Measurements from ENCODE around the gene DNMT3A.

The DNMT3A gene

DNA sequence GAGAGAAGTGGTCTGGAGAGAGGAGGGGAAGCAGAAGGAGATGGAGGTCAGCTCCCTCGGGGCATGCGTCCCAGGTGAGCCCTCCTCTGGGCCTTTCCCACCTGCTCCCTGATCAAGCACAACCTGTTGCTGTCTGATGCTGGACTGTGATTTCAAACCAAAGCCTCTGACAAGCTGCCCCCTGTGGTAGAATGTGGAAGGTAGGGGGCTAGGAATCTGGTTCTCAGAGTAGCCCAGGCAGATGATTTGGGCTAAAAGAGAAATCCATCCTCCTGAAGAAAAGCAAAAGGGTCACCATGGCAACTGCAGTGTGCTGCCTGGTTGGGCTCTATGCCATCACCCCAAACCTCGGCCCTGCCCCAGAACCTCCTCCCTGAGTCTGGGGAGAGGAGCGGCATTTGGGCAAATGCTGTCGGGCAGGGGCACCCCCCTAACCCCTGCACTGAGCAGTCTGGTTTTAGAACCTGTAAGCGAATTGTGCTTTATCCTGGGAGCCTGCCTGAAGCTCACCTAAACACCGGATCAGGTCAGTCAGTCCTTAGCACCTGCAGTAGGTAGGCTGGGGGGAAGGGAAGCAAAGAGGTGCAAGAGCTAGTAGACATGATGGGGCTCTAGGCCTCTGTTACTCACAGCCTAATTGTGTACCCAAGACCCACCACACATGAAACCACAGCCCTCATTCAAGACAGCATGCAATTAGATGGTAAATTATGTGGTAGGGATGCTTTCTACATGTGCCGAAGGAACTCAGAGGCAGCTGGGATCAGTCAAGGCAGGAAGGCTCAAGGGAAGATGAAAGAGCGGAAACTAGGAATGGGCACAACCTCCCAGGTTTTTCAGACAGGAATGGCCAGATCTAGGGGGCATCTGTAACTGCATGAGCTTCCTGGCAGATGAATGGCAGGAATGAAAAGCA lies 83.5 kb downstream of the DNMT3A start:
- H3K4me3 ChIP-seq (ENCODE audit: control insufficient read depth, low read depth, low read length), result no peak overlapping the region
- TF ChIP-seq, protein P1, sequence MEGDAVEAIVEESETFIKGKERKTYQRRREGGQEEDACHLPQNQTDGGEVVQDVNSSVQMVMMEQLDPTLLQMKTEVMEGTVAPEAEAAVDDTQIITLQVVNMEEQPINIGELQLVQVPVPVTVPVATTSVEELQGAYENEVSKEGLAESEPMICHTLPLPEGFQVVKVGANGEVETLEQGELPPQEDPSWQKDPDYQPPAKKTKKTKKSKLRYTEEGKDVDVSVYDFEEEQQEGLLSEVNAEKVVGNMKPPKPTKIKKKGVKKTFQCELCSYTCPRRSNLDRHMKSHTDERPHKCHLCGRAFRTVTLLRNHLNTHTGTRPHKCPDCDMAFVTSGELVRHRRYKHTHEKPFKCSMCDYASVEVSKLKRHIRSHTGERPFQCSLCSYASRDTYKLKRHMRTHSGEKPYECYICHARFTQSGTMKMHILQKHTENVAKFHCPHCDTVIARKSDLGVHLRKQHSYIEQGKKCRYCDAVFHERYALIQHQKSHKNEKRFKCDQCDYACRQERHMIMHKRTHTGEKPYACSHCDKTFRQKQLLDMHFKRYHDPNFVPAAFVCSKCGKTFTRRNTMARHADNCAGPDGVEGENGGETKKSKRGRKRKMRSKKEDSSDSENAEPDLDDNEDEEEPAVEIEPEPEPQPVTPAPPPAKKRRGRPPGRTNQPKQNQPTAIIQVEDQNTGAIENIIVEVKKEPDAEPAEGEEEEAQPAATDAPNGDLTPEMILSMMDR (conservative IDR thresholded peaks at IDR 0.05; ENCODE audit: control insufficient read depth, insufficient read depth, low read depth, low read length), result no peak
- DNase-seq (ENCODE audit: low read depth), result no peak

DNA sequence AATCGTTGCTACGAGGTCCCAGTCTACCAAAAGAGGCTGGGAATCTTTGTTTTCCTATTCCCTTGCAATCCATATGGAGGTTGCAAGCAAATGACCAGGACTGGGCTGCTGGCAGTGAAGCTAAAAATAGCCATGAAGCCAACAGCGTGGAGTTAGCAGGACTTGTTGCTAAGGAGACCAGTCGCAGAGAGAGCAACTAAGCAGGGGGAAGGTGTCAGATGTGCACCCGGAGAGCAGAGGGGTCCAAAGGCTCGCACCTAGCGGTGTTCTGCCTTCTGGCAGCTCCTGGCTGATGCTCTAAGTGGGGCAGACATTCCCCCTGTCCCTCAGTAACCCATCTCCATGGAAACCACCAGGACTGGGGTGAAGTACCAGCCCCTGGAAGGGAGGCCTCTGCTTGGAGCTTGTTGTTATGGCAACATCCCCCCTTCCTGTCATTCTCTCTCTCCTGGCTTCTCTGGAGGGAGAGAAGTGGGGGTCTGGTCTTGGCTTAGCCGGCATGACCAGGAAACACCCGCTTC lies 84.6 kb downstream of the DNMT3A start:
- TF ChIP-seq, protein P1 (conservative IDR thresholded peaks at IDR 0.05; ENCODE audit: control insufficient read depth, insufficient read depth, low read depth, low read length), result no peak
- H3K4me3 ChIP-seq (ENCODE audit: control insufficient read depth, low read depth, low read length), result no peak overlapping the region
- no peak for DNase-seq (ENCODE audit: low read depth)

DNA sequence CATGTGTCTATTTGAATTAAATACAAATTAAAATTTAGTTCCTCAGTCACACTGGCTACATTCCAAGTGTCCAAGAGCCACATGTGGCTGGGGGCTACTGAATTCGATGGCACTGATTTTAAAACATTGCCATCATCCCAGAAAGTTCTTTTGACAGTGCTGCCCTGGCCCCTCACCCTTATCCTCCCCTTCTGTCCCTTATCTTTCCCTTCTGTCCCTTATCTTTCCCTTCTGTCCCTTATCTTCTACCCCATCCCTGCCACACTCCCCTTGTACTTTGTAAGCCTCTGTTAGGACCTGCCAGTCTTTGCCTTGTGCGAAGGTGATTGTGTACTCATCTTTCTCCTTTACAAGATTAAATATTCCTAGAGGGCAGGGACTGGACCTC lies 85.2 kb downstream of the DNMT3A start:
- TF ChIP-seq, protein P1 (conservative IDR thresholded peaks at IDR 0.05; ENCODE audit: control insufficient read depth, insufficient read depth, low read depth, low read length), result no peak
- H3K4me3 ChIP-seq (ENCODE audit: control insufficient read depth, low read depth, low read length), result no peak overlapping the region
- no peak for DNase-seq (ENCODE audit: low read depth)

DNA sequence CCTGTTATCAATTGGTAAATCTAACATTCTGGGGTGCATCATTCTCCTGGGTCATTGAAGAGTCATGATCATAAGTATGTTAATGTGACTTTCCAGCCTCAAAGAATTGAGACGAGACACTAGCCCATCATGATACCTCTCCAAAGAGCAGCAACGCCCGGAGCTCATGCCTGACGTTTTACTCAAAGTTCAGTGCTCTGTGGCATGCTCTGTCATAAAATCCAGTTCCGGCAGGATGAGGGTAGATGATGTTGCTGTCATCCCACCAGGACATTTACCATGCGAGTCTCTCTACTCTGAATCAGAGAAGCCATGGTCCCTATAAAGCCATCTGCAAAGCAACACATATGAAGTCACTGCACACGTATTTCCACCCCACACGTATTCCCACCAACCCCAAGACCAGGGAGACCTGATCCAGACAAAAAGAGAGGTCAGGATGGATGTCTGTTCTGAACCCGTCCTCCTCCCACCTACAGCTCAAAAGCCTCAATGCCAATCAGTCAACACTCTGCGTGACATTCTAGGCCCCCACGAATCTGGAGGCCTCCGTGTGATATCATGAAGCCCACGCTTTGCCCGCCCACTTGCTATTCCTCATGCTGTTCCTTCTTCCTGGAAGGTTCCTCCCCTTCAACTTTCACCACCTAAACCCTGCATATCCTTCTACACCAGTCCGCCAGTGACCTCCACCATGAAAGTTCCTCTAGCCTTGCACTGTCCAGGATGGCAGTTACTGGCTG lies 85.8 kb downstream of the DNMT3A start:
- TF ChIP-seq, protein P1 (conservative IDR thresholded peaks at IDR 0.05; ENCODE audit: control insufficient read depth, insufficient read depth, low read depth, low read length), result no peak

DNA sequence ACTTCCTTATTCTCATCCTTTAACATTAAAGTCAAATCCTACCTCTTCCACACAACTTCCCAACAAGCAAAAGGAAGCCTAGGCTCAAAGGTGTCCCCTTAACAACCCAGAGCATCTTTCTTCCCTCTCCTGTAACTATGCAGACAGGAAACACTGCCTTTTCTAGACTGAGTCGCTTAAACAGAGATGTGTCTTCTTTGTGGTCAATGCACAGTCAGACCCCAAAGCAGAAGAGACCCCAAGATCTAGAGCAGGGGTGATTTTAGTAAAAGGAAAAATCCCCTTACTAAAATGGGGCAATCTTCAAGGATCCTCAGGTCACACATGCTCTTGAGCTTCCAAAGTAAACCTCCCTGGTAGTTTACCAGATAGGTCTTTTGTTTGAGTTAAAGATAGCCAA lies 86.8 kb downstream of the DNMT3A start:
- TF ChIP-seq, protein P1 (conservative IDR thresholded peaks at IDR 0.05; ENCODE audit: control insufficient read depth, insufficient read depth, low read depth, low read length), result no peak
- H3K4me3 ChIP-seq (ENCODE audit: control insufficient read depth, low read depth, low read length), result no peak overlapping the region
- DNase-seq (ENCODE audit: low read depth), result no peak

More for the DNA sequence above, 85.8 kb downstream of the DNMT3A start:
- no peak overlapping the region for H3K4me3 ChIP-seq (ENCODE audit: control insufficient read depth, low read depth, low read length)
- DNase-seq (ENCODE audit: low read depth), result no peak

DNA sequence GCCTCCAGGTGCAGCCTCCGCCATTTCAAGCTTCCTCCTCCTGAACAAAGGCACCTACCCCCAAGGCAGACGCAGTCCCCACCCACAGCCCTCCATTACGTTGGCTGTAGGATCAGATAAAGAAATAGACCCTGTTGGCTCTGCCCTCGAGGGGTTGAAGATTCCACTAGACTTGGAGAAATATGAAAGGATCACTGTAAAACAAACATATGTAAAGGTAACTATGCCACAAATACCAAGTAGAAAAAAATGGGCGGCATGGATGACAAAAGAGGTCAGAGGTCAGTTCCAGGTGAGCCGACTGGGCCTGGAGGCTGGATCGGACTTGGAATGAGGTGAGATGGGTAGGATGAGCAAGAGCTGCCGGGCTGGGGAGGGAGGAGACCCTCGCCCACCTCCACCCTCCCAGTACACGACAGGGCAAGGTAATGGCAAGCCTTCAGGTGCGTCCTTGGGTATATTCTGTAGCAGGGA lies 88.5 kb downstream of the DNMT3A start:
- no peak for DNase-seq (ENCODE audit: low read depth)
- H3K4me3 ChIP-seq (ENCODE audit: control insufficient read depth, low read depth, low read length), result no peak overlapping the region
- TF ChIP-seq, protein P1 (conservative IDR thresholded peaks at IDR 0.05; ENCODE audit: control insufficient read depth, insufficient read depth, low read depth, low read length), result no peak

All from fibroblast of mammary gland (primary cell).